ENCODE data around the gene MYCN. TPM values are rescaled to one million over a fixed set of nuclear protein-coding genes. Genes with fewer than 3 reads are reported as not detected.
"Not testable (repeated sequence)": the region's sequence is repeated elsewhere in the genome, so short reads cannot be mapped to it uniquely, and the experiment has no call there.

MYCN gene
- polyA plus RNA-seq, 3 donors from 2014 or later, result not detected

GRCh38 chr2:15949551-15949950, 9.2 kb downstream of the MYCN start:
- no peaks in the 10 kb centered on the region for H3K9me3 Mint-ChIP-seq
- H3K4me1 Mint-ChIP-seq, result no peaks in the 10 kb centered on the region
- H3K4me3 Mint-ChIP-seq, result no peak overlapping the region
- DNase-seq, result no peak
- no peaks in the 10 kb centered on the region for H3K36me3 Mint-ChIP-seq
- peaks cover 2 to 12% (median 2%) of the 10 kb centered on the region in 3 donors for H3K27me3 Mint-ChIP-seq (ENCODE audit: low read depth in 3 of 3)
- no peak overlapping the region for H3K27ac Mint-ChIP-seq

GRCh38 chr2:15950088-15950952, 10.0 kb downstream of the MYCN start:
- H3K27me3 Mint-ChIP-seq (ENCODE audit: low read depth in 3 of 3), result peaks cover 0 to 8% (median 1%) of the 10 kb centered on the region in 3 donors
- DNase-seq, result no peak
- no peaks in the 10 kb centered on the region for H3K36me3 Mint-ChIP-seq
- H3K4me3 Mint-ChIP-seq, result no peak overlapping the region
- no peaks in the 10 kb centered on the region for H3K9me3 Mint-ChIP-seq
- no peaks in the 10 kb centered on the region for H3K4me1 Mint-ChIP-seq
- H3K27ac Mint-ChIP-seq, result no peak overlapping the region

GRCh38 chr2:15951936-15952335, 11.6 kb downstream of the MYCN start:
- not testable (repeated sequence) for H3K4me1 Mint-ChIP-seq; DNase-seq; H3K4me3 Mint-ChIP-seq; H3K27me3 Mint-ChIP-seq (ENCODE audit: low read depth in 3 of 3); H3K27ac Mint-ChIP-seq; H3K36me3 Mint-ChIP-seq; H3K9me3 Mint-ChIP-seq

DNA sequence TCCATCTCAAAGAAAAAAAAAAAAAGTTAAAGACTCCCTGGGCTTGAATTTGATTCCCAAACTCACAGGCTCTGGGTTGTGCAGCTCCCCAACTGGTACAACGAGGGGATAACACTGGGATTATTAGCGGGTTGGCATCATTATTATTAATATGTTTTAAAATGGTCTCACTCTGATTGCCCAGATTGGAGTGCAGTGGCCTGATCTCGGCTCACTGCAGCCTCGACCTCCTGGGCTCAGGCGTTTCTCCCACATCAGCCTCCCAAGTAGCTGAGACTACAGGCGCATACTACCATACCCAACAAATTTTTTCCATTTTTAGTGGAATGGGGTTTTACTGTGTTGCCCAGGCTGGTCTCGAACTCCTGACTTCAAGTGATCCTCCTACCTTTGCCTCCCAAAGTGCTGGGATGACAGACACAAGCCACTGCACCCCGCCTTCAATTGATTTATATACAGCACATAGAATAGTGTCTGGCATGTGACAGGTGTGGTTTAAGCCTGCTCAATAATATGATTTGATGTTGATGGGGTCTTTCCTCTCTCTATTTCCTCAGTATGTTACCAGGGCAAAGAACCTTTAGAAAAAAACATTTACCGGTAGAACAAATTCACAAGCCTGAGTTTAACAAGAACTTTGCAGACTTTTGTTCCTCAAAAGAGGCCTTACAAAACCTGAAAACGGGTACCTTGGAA, 12.2 kb downstream of the MYCN start:
- Mint-ChIP-seq H3K9me3 (peaks cover 0 to 1% (median 0%) of the 10 kb centered on the region in 6 donors), H3K27me3 (ENCODE audit: low read depth in 3 of 3) (peaks cover 0 to 2% (median 0%) of the 10 kb centered on the region in 3 donors), H3K27ac (no peak overlapping the region)

GRCh38 chr2:15953147-15953630, 12.8 kb downstream of the MYCN start:
- Mint-ChIP-seq H3K4me3 (no peak overlapping the region), H3K36me3 (no peaks in the 10 kb centered on the region), H3K27me3 (ENCODE audit: low read depth in 3 of 3) (peaks cover 0 to 3% (median 0%) of the 10 kb centered on the region in 3 donors), H3K9me3 (peaks cover 0 to 1% (median 0%) of the 10 kb centered on the region in 6 donors), H3K27ac (no peak overlapping the region), H3K4me1 (no peaks in the 10 kb centered on the region)
- DNase-seq, result no peak

More for the DNA sequence above, 12.2 kb downstream of the MYCN start:
- H3K36me3 Mint-ChIP-seq, result no peaks in the 10 kb centered on the region
- no peaks in the 10 kb centered on the region for H3K4me1 Mint-ChIP-seq
- no peak overlapping the region for H3K4me3 Mint-ChIP-seq
- DNase-seq, result no peak

DNA sequence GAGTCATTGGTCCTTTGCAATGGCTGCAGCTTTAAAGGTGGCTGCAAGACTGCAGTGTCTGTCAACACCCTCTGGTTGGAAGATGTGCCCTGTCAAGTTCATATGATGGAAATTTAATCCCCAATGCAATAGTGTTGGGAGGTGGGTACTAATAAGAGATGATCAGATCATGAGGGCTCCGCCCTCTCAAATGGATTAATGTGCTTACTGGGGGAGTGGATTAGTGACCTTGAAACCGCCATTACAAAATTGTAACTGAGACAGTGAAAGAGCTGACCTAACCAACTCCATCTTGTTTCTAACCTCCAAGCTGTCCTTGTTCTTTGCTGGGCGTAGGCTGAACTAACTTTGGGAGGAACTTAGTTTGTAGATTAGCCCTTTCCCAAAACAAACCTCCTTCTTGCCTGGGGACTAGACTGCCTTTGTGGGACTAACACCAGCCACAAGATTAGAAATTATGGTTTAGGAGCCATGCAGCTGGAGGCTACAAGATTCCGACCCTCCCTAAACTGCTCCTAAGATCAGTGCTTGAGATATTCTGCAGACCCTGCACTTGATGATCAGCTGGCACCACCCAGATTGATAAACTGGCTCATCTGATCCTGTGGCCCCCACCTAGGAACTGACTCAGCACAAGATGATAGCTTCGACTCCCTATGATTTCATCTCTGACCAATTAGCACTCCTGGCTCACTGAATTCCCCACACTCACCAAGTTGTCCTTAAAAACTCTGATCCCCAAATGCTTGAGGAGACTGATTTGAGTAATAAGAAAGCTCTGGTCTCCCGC, 13.7 kb downstream of the MYCN start:
- H3K4me3 Mint-ChIP-seq, result no peak overlapping the region
- no peak overlapping the region for H3K27ac Mint-ChIP-seq
- peaks cover 0 to 1% (median 0%) of the 10 kb centered on the region in 6 donors for H3K9me3 Mint-ChIP-seq
- peaks cover 0 to under 1% (median 0%) of the 10 kb centered on the region in 3 donors for H3K36me3 Mint-ChIP-seq
- peaks cover 0 to 4% (median 4%) of the 10 kb centered on the region in 3 donors for H3K27me3 Mint-ChIP-seq (ENCODE audit: low read depth in 3 of 3)
- no peaks in the 10 kb centered on the region for H3K4me1 Mint-ChIP-seq
- DNase-seq, result no peak

GRCh38 chr2:15954761-15955160, 14.4 kb downstream of the MYCN start:
- no peak overlapping the region for H3K27ac Mint-ChIP-seq
- peaks cover 0 to 4% (median 2%) of the 10 kb centered on the region in 3 donors for H3K27me3 Mint-ChIP-seq (ENCODE audit: low read depth in 3 of 3)
- H3K36me3 Mint-ChIP-seq, result peaks cover 0 to 4% (median 0%) of the 10 kb centered on the region in 3 donors
- no peaks in the 10 kb centered on the region for H3K4me1 Mint-ChIP-seq
- H3K9me3 Mint-ChIP-seq, result peaks cover 0 to 1% (median 0%) of the 10 kb centered on the region in 6 donors
- DNase-seq, result no peak
- no peak overlapping the region for H3K4me3 Mint-ChIP-seq

DNA sequence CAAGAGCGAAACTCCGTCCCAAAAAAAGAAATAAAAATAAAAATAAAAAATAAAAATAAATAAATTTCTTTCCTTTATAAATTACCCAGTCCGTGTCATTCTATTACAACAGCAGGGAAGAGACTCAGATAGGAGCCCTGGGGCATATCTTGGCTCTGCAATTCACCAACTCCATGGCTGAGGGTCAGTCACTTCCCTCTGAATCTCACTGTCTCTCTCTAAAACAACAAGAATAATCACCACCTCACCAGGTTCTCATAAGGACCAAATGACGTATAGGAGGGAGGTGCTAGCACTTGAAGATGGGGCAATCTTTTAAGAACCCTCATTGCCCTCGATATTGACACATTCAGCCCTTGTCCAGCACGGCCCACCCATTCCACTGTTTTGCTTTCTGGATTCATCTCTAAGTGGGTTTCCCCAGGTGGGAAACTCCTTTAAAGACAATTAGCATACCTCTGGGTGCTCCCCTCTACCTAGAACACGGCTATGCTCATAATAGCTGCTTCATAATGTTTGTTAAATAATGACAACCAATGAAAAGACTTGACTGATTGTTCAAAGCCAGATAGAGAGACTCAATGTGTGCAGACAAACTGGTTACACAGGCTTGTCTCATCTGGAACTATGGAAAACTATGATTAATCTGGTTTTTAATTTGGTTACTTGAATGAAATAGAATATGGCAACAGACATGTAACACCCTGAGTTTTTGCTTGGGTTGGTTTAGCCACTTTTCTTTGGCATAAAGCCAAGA, 15.1 kb downstream of the MYCN start:
- H3K27me3 Mint-ChIP-seq (ENCODE audit: low read depth in 3 of 3), result peaks cover 0 to 4% (median 4%) of the 10 kb centered on the region in 3 donors
- H3K9me3 Mint-ChIP-seq, result peaks cover 0 to 3% (median 0%) of the 10 kb centered on the region in 6 donors
- H3K27ac Mint-ChIP-seq, result no peak overlapping the region
- H3K4me3 Mint-ChIP-seq, result no peak overlapping the region
- peaks cover 0 to 4% (median 0%) of the 10 kb centered on the region in 3 donors for H3K36me3 Mint-ChIP-seq
- H3K4me1 Mint-ChIP-seq, result no peaks in the 10 kb centered on the region
- DNase-seq, result no peak

DNA sequence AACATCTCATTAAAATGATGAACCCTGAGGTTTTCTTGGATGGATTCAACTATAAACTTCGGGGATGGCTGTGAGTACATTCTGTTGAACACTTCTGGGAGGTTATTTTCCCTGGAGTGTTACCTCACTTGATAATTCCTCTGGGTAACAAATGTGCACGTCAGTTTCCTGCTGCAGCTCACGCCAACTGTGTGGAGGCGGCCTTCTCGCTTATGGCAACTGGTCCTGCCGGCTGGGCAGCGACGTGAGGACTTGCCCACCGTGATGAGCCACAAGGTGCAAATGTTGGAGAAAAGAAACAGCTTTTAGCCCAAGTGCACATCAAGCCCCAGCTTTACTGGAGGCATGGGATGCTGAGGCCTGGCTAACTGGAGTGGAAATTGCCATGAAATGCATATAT, 15.9 kb downstream of the MYCN start:
- Mint-ChIP-seq H3K27me3 (ENCODE audit: low read depth in 3 of 3) (peaks cover 0 to 4% (median 4%) of the 10 kb centered on the region in 3 donors), H3K4me1 (no peaks in the 10 kb centered on the region), H3K4me3 (no peak overlapping the region), H3K9me3 (peaks cover 0 to 3% (median 0%) of the 10 kb centered on the region in 6 donors), H3K36me3 (peaks cover 0 to 4% (median 0%) of the 10 kb centered on the region in 3 donors), H3K27ac (no peak overlapping the region)
- no peak for DNase-seq

GRCh38 chr2:15956751-15957736, 16.7 kb downstream of the MYCN start:
- H3K27ac Mint-ChIP-seq, result no peak overlapping the region
- peaks cover 0 to 4% (median 0%) of the 10 kb centered on the region in 3 donors for H3K36me3 Mint-ChIP-seq
- no peak for DNase-seq
- H3K27me3 Mint-ChIP-seq (ENCODE audit: low read depth in 3 of 3), result peaks cover 0 to 4% (median 4%) of the 10 kb centered on the region in 3 donors
- no peak overlapping the region for H3K4me3 Mint-ChIP-seq
- no peaks in the 10 kb centered on the region for H3K4me1 Mint-ChIP-seq
- peaks cover 0 to 3% (median 0%) of the 10 kb centered on the region in 6 donors for H3K9me3 Mint-ChIP-seq

DNA sequence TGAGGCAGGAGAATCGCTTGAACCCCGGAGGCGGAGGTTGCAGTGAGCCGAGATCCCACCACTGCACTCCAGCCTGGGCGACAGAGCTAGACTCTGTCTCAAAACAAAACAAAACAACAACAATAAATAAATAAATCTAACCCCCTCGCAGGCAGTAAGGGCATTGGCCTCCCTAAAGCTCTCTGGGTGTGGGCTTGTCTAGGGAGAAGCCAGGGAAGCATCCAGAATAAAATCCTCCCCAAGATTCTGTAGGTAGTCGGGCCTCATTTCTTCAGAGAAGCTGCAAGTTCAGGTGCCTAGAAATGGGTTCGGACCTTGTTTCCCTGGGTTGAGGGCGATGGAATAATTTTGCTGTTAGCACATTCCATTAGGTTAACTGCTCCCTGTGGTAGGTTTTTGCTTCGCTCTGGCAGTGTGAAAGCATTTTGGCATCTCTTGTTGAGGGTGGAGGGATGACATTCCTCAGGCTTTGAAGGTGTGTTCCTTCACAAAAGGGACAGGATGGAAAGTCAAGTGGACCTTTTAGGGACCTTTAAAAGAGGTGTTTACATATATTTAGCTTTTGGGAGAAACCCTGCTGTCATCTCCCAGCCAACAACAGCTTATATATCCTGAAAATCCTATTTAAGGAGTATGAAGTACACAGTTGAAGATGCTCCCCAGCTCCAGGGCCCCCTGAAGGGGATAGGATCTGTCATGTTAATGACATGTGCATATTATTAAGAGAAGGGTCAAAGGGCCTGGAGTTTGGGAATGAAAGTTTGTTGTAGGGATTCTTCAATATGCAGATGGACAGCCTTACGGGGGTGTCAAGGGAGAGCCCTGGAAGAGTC, 17.7 kb downstream of the MYCN start:
- Mint-ChIP-seq H3K4me1 (no peaks in the 10 kb centered on the region), H3K27me3 (ENCODE audit: low read depth in 3 of 3) (peaks cover 0 to 4% (median 4%) of the 10 kb centered on the region in 3 donors), H3K4me3 (no peak overlapping the region), H3K36me3 (peaks cover 0 to 4% (median 0%) of the 10 kb centered on the region in 3 donors), H3K27ac (no peak overlapping the region), H3K9me3 (peaks cover 0 to 5% (median 0%) of the 10 kb centered on the region in 6 donors)
- no peak for DNase-seq
